ENCODE measurements around the gene RALGPS1. TPM values are rescaled to one million over a fixed set of nuclear protein-coding genes. Genes with fewer than 3 reads are reported as not detected.

The RALGPS1 gene
- polyA plus RNA-seq, 1 of the 3 experiments (the other 2 are of a cell fraction), result 3.9 TPM

DNA sequence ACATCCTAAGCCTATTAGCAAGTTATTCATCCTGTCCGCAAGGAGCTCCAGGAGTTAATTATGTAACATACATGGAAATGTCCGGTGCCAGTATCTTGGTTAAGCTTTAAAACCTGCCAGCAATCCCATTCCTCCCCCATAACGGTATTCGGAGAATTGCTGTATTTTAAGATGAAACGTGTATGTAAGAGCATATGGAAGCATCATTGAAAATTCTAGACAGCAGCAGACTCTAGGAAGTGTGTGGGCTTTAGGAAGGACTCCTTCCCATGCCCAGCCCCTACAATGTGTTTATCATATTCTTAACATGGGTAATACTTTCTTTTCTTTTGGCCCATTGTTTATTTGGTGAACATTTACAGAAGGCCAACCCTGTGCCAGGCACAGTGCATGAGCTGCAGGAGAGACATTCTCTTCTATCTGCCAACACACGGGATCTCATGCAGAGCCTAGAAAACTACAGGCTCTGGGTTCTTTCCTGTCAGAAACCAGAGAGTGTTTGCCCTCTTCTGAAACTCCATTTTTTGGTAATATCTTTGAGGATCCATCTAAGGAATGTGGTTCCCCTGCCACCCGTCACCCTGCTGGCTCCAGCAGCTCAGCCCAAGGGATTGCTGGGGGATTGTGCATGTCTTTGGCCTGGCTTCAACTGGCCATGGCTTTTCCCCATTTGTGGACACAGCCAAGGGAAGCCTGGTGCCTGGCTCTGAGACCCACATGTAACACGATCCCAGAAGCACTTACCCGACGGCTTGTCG is 192.8 kb downstream of the RALGPS1 start:
- H4K20me1 ChIP-seq (ENCODE audit: insufficient read depth), result no peaks in the 10 kb centered on the region
- no peak overlapping the region for H3K4me3 ChIP-seq (ENCODE audit: low read depth in 2 of 2, low read length in 1 of 2)
- CTCF ChIA-PET, result interaction anchor here (0.7 to 1.6 kb wide), 7 partner anchors 17 to 167 kb away, joined by 3 to 4 read pairs (median 3); no protein-coding TSS in a partner anchor
- H3K27me3 ChIP-seq (ENCODE audit: insufficient read depth), result no peaks in the 10 kb centered on the region
- H3K79me2 ChIP-seq (ENCODE audit: insufficient read depth), result no peaks in the 10 kb centered on the region
- H3K9me3 ChIP-seq, result no peaks in the 10 kb centered on the region
- peaks cover 0 to 32% of the 10 kb centered on the region in 2 experiments; a peak in 2 of 4 replicates for H3K4me1 ChIP-seq (ENCODE audit: control insufficient read depth in 1 of 2, insufficient read depth in 2 of 2, low read depth in 1 of 2, low read length in 1 of 2)
- no peak overlapping the region for H3K4me2 ChIP-seq
- no peak for DNase-seq
- no peak overlapping the region for H2AFZ ChIP-seq (ENCODE audit: low read depth)
- peaks cover 0 to 11% of the 10 kb centered on the region in 2 experiments for H3K36me3 ChIP-seq (replicated peaks in 1 of 2; ENCODE audit: control insufficient read depth in 1 of 2, insufficient read depth in 2 of 2, low read length in 1 of 2)
- no peaks in the 10 kb centered on the region for H3K9me2 ChIP-seq
- POLR2A ChIA-PET, result interaction anchor here (0.6 to 1.8 kb wide), 3 partner anchors 16 to 46 kb away, joined by 3 to 10 read pairs (median 4); partner anchors contain the start of gene ANGPTL2
- peak overlapping the region in 1 of 2 experiments; percentile 56; a peak in 1 of 4 replicates for H3K27ac ChIP-seq (ENCODE audit: low read depth in 2 of 2, low read length in 1 of 2)
- no peak overlapping the region for H3K9ac ChIP-seq
- no peak for TF ChIP-seq EZH2phosphoT487 (IDR thresholded peaks at IDR 0.05; ENCODE audit: borderline replicate concordance, low read depth)
- TF ChIP-seq PBX3 (IDR thresholded peaks at IDR 0.05), result no peak
- TF ChIP-seq MXI1 (IDR thresholded peaks at IDR 0.05; ENCODE audit: low read depth, low read length), result no peak
- no peak for TF ChIP-seq SIN3A (IDR thresholded peaks at IDR 0.05; ENCODE audit: borderline replicate concordance, low read depth, low read length)
- TF ChIP-seq RCOR1 (IDR thresholded peaks at IDR 0.05; ENCODE audit: low read length), result no peak
- TF ChIP-seq, protein P1, sequence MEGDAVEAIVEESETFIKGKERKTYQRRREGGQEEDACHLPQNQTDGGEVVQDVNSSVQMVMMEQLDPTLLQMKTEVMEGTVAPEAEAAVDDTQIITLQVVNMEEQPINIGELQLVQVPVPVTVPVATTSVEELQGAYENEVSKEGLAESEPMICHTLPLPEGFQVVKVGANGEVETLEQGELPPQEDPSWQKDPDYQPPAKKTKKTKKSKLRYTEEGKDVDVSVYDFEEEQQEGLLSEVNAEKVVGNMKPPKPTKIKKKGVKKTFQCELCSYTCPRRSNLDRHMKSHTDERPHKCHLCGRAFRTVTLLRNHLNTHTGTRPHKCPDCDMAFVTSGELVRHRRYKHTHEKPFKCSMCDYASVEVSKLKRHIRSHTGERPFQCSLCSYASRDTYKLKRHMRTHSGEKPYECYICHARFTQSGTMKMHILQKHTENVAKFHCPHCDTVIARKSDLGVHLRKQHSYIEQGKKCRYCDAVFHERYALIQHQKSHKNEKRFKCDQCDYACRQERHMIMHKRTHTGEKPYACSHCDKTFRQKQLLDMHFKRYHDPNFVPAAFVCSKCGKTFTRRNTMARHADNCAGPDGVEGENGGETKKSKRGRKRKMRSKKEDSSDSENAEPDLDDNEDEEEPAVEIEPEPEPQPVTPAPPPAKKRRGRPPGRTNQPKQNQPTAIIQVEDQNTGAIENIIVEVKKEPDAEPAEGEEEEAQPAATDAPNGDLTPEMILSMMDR (IDR thresholded peaks at IDR 0.05), result no peak
- TF ChIP-seq TEAD4 (IDR thresholded peaks at IDR 0.05; ENCODE audit: borderline replicate concordance, insufficient read depth), result no peak
- TF ChIP-seq SMC3 (IDR thresholded peaks at IDR 0.05; ENCODE audit: low read depth, low read length), result no peak
- TF ChIP-seq FOXM1 (IDR thresholded peaks at IDR 0.05; ENCODE audit: low read depth), result no peak
- no peak for TF ChIP-seq JUND (IDR thresholded peaks at IDR 0.05)
- H3F3A ChIP-seq (replicated peaks; ENCODE audit: insufficient read depth), result no peaks in the 10 kb centered on the region
- WGBS (ENCODE audit: low lambda C conversion rate), result 96% methylated on average over 11 of the region's 11 CpGs

DNA sequence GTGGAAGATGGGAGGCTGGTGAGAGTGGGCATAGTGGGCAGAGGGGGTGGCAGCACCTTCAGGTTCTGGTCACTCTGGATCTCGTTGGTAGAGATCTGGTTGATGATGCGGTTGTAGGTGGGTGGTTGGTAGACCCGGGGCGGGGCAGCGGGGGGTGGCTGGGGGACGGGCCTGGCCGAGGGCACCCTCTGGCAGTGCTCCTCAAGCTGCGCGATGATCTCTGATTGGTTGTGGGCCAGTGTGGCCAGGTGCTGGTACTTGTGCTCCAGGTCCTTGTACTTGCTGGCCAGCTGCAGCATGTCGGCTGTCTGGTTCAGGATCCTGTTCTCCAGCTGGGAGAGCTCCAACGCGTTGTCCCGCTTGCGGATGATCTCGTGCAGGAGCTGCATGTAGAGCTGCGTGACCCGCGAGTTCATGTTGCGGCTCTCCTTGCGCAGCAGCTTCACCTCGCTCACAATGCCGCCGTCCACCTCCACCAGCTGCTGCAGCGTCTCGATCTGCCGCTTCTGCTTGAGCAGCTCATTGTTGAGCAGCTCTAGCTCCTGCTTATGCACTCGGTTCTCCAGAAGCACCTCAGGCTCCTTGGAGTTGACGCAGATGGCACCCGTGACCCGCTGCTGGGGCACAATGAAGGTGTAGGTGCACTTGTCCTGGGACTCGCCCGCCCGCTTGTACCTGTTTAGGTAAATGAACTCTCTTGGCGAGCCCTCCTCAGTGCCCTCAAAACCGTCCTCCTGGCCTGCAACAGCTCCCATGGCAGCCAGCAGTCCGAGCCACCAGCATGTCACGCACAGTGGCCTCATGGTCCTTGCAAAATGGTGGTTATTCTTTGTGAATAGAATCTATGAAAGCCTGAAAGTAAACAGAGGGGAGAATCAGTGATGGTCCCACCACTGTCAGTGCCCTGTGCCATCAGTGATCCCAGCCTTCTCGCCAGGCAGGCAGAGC is 193.6 kb downstream of the RALGPS1 start:
- 98% methylated on average over 32 of the region's 38 CpGs for WGBS (ENCODE audit: low lambda C conversion rate)
- no peaks in the 10 kb centered on the region for H3K9me2 ChIP-seq
- H3K27ac ChIP-seq (ENCODE audit: low read depth in 2 of 2, low read length in 1 of 2), result no peak overlapping the region
- DNase-seq, result no peak
- no peak overlapping the region for H3K4me2 ChIP-seq
- peaks cover 0 to 11% of the 10 kb centered on the region in 2 experiments for H3K36me3 ChIP-seq (replicated peaks in 1 of 2; ENCODE audit: control insufficient read depth in 1 of 2, insufficient read depth in 2 of 2, low read length in 1 of 2)
- peaks cover 0 to 32% of the 10 kb centered on the region in 2 experiments; a peak in 2 of 4 replicates for H3K4me1 ChIP-seq (ENCODE audit: control insufficient read depth in 1 of 2, insufficient read depth in 2 of 2, low read depth in 1 of 2, low read length in 1 of 2)
- H3K9me3 ChIP-seq, result no peaks in the 10 kb centered on the region
- no peaks in the 10 kb centered on the region for H3K27me3 ChIP-seq (ENCODE audit: insufficient read depth)
- no peaks in the 10 kb centered on the region for H3F3A ChIP-seq (replicated peaks; ENCODE audit: insufficient read depth)
- H2AFZ ChIP-seq (ENCODE audit: low read depth), result no peak overlapping the region
- no peak overlapping the region for H3K4me3 ChIP-seq (ENCODE audit: low read depth in 2 of 2, low read length in 1 of 2)
- CTCF ChIA-PET, result interaction anchor here (0.8 to 1.6 kb wide), 3 partner anchors 13 to 168 kb away, joined by 3 to 4 read pairs (median 4); no protein-coding TSS in a partner anchor
- no peaks in the 10 kb centered on the region for H4K20me1 ChIP-seq (ENCODE audit: insufficient read depth)
- H3K79me2 ChIP-seq (ENCODE audit: insufficient read depth), result no peaks in the 10 kb centered on the region
- POLR2A ChIA-PET, result interaction anchor here (0.6 kb wide), 2 partner anchors 25 to 47 kb away, joined by 3 to 4 read pairs; no protein-coding TSS in a partner anchor
- no peak overlapping the region for H3K9ac ChIP-seq
- TF ChIP-seq RFX5 (IDR thresholded peaks at IDR 0.05; ENCODE audit: low read length) (no peak), MEF2A (IDR thresholded peaks at IDR 0.05; ENCODE audit: borderline replicate concordance, low read depth) (no peak), REST (IDR thresholded peaks at IDR 0.05; ENCODE audit: low read depth, low read length) (no peak), EP300 (IDR thresholded peaks at IDR 0.05; ENCODE audit: borderline replicate concordance in 1 of 2, low read depth in 1 of 2, low read length in 1 of 2) (no peak), TCF12 (IDR thresholded peaks at IDR 0.05) (no peak), RCOR1 (IDR thresholded peaks at IDR 0.05; ENCODE audit: low read length) (no peak), TAF1 (IDR thresholded peaks at IDR 0.05; ENCODE audit: borderline replicate concordance, low read depth, low read length) (no peak), NFIC (IDR thresholded peaks at IDR 0.05; ENCODE audit: borderline replicate concordance) (no peak)
